Sigmoid colon (tissue), 3 donors: ENCODE measurements around the gene DNHD1.

ENCODE experiments used
- POLR2A ChIP-seq, 2 donors: fragments of 450-650 bp; IDR thresholded peaks; one replicate each; pipeline ENCODE4 v1.6.1; 2016; ENCODE audit warnings: antibody characterized with exemption in 2 of 2, mild to moderate bottlenecking in 2 of 2, moderate library complexity in 2 of 2
- TF ChIP-seq, protein P1 (sequence below), 4 experiments: fragments of 450-650 bp in 3 of 4; fragments of 200-600 bp in 1 of 4; IDR thresholded peaks; one replicate each; pipeline ENCODE4 v1.5.1; 2016 to 2019; ENCODE audit warnings: antibody characterized with exemption in 4 of 4, mild to moderate bottlenecking in 3 of 4, moderate library complexity in 2 of 4

DNA sequence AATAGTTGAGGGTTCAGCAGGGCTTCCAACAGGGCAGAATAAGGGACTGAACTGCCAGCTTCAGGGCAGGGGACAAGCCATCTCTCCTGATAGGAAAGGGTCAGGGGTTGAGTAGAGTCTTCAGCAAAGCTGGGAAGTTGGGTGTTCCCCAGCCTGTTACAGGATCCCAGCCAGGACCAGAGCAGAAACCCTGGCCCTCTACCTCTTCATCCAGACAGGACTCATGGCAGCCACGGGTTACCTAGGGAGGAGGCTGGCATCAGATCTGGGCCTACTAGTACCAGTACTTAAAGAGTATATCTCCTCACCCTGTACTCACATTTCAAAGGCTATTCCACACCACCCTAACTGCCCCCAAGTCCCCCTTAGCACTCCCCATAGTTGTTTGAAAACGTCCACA lies 117.4 kb downstream of the DNHD1 start:
- TF ChIP-seq, protein P1, sequence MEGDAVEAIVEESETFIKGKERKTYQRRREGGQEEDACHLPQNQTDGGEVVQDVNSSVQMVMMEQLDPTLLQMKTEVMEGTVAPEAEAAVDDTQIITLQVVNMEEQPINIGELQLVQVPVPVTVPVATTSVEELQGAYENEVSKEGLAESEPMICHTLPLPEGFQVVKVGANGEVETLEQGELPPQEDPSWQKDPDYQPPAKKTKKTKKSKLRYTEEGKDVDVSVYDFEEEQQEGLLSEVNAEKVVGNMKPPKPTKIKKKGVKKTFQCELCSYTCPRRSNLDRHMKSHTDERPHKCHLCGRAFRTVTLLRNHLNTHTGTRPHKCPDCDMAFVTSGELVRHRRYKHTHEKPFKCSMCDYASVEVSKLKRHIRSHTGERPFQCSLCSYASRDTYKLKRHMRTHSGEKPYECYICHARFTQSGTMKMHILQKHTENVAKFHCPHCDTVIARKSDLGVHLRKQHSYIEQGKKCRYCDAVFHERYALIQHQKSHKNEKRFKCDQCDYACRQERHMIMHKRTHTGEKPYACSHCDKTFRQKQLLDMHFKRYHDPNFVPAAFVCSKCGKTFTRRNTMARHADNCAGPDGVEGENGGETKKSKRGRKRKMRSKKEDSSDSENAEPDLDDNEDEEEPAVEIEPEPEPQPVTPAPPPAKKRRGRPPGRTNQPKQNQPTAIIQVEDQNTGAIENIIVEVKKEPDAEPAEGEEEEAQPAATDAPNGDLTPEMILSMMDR (IDR thresholded peaks at IDR 0.05): no peak
- TF ChIP-seq POLR2A (IDR thresholded peaks at IDR 0.05): no peak
